SK-N-MC (cell line): ENCODE results near the gene RIC3.

Source experiments
- EZH2 ChIP-seq: fragments of 200-600 bp; sonication (generic); IDR thresholded peaks from one replicate; pipeline ENCODE4 v1.6.1; 2017; ENCODE audit warnings: antibody characterized with exemption
- POLR2AphosphoS5 ChIP-seq: IDR thresholded peaks from 2 replicates; pipeline ENCODE4 v1.6.1; 2012; ENCODE audit warnings: mild to moderate bottlenecking, low read depth, low read length, borderline replicate concordance

GRCh38 chr11:8100605-8101004 is 68.2 kb downstream of the RIC3 start:
- TF ChIP-seq EZH2 (no peak), POLR2AphosphoS5 (no peak)
